K562 (cell line): ENCODE measurements around the gene PPIA. TPM values are rescaled to one million over a fixed set of nuclear protein-coding genes. Genes with fewer than 3 reads are reported as not detected.

ENCODE experiments used
- BCOR ChIP-seq: fragments of 450-650 bp; IDR thresholded peaks from 2 replicates; pipeline ENCODE4 v1.6.1; 2016
- CBFA2T3 ChIP-seq: fragments of 450-650 bp; IDR thresholded peaks from 2 replicates; pipeline ENCODE4 v1.6.1; 2017
- CXXC5 ChIP-seq: fragments of 250-450 bp; sonication (Bioruptor Pico); IDR thresholded peaks from 2 replicates; pipeline ENCODE4 v1.8.0; 2022; ENCODE audit warnings: inconsistent platforms, mild to moderate bottlenecking, moderate library complexity
- ESRRA ChIP-seq: fragments of 450-650 bp; IDR thresholded peaks from 2 replicates; pipeline ENCODE4 v1.6.1; 2014; ENCODE audit warnings: low read depth, mild to moderate bottlenecking, moderate library complexity, borderline replicate concordance
- HDAC1 ChIP-seq, 2 experiments: fragments of 450-650 bp; IDR thresholded peaks; 2 replicates each; pipeline ENCODE4 v1.6.1; 2016 to 2017; ENCODE audit warnings: inconsistent platforms in 1 of 2, mild to moderate bottlenecking in 1 of 2, moderate library complexity in 1 of 2
- HLTF ChIP-seq: fragments of 450-650 bp; IDR thresholded peaks from 2 replicates; pipeline ENCODE4 v1.6.1; 2016
- LARP7 ChIP-seq: fragments of 450-650 bp; IDR thresholded peaks from 2 replicates; pipeline ENCODE4 v1.6.1; 2016
- NBN ChIP-seq: fragments of 450-650 bp; IDR thresholded peaks from 2 replicates; pipeline ENCODE4 v1.6.1; 2016; ENCODE audit warnings: low read depth, mild to moderate bottlenecking
- SMARCA5 ChIP-seq: fragments of 450-650 bp; IDR thresholded peaks from 2 replicates; pipeline ENCODE4 v1.6.1; 2016
- SNIP1 ChIP-seq: fragments of 450-650 bp; IDR thresholded peaks from 2 replicates; pipeline ENCODE4 v1.7.1; 2017; ENCODE audit warnings: low read depth, mild to moderate bottlenecking
- TRIM25 ChIP-seq: fragments of 450-650 bp; IDR thresholded peaks from 2 replicates; pipeline ENCODE4 v1.7.0; 2016; ENCODE audit warnings: borderline replicate concordance
- polyA plus RNA-seq, 8 experiments: library from polyadenylated mRNA; depleted of rRNA in 4 of 8; stranded (reverse) in 5 of 8; unstranded in 3 of 8; fragments of >200 nt; fragmentation: Nextera tagmentation in 2 of 8; fragmentation: Illumina TruSeq in 1 of 8; extraction: Ambion mirVana in 2 of 8; extraction: Trizol in 1 of 8; gene quantifications; 2 replicates each; pipeline versions ENCODE4 v1.2.1 to v1.2.3, GENCODE V29; 2011 to 2014; ENCODE audit warnings: inconsistent platforms in 1 of 8, missing spikeins in 1 of 8
- total RNA-seq, 7 experiments: library from RNA; depleted of rRNA in 6 of 7; stranded (reverse); fragments of >200 nt in 6 of 7; fragmentation: Illumina TruSeq in 2 of 7; extraction: Trizol in 2 of 7; gene quantifications; 2 replicates each; pipeline versions ENCODE4 v1.2.1 to v1.2.3, GENCODE V29; 2011 to 2021; ENCODE audit warnings: low replicate concordance in 1 of 7
- TF ChIP-seq, protein P1 (sequence below), 2 experiments: fragments of 450-650 bp; IDR thresholded peaks; 2 replicates each; pipeline ENCODE4 v1.6.1; 2018; ENCODE audit warnings: mild to moderate bottlenecking in 2 of 2, low read depth in 1 of 2; ENCODE audit not compliant: partially characterized antibody in 2 of 2

PPIA gene
- total and polyA plus RNA-seq, 9 of the 15 experiments (the other 6 are each of a cell fraction or from before 2014, with no cell fraction given): 2,583 to 7,504 (median 3,973) TPM

DNA sequence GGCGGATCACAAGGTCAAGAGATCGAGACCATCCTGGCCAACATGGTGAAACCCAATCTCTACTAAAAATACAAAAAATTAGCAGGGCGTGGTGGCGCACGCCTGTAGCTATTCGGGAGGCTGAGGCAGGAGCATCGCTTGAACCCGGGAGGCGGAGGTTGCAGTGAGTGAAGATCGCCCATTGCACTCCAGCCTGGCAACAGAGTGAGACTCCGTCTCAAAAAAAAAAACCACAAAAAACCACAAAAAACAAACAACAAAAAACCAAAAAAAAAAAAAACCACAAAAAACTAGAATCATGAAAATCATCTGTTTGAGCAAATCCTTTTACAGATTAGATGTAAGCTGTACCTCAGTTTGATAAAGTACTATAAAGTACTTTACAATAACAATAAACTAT is 49.9 kb downstream of the PPIA start (continued):
- TF ChIP-seq, protein P1, sequence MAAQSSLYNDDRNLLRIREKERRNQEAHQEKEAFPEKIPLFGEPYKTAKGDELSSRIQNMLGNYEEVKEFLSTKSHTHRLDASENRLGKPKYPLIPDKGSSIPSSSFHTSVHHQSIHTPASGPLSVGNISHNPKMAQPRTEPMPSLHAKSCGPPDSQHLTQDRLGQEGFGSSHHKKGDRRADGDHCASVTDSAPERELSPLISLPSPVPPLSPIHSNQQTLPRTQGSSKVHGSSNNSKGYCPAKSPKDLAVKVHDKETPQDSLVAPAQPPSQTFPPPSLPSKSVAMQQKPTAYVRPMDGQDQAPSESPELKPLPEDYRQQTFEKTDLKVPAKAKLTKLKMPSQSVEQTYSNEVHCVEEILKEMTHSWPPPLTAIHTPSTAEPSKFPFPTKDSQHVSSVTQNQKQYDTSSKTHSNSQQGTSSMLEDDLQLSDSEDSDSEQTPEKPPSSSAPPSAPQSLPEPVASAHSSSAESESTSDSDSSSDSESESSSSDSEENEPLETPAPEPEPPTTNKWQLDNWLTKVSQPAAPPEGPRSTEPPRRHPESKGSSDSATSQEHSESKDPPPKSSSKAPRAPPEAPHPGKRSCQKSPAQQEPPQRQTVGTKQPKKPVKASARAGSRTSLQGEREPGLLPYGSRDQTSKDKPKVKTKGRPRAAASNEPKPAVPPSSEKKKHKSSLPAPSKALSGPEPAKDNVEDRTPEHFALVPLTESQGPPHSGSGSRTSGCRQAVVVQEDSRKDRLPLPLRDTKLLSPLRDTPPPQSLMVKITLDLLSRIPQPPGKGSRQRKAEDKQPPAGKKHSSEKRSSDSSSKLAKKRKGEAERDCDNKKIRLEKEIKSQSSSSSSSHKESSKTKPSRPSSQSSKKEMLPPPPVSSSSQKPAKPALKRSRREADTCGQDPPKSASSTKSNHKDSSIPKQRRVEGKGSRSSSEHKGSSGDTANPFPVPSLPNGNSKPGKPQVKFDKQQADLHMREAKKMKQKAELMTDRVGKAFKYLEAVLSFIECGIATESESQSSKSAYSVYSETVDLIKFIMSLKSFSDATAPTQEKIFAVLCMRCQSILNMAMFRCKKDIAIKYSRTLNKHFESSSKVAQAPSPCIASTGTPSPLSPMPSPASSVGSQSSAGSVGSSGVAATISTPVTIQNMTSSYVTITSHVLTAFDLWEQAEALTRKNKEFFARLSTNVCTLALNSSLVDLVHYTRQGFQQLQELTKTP (IDR thresholded peaks at IDR 0.05; ENCODE audit: low read depth in 1 of 2, partially characterized antibody in 2 of 2): peak in 1 of 2 experiments; percentile 14
- TF ChIP-seq LARP7 (0 out of 2 replicates have a peak, but pooled peaks have one; percentile 19), HLTF (peak; percentile 91), TRIM25 (0 out of 2 replicates have a peak, but pooled peaks have one; percentile 53), SNIP1 (0 out of 2 replicates have a peak, but pooled peaks have one; percentile 33), HDAC1 (IDR thresholded peaks at IDR 0.05) (peak in 1 of 2 experiments; percentile 21; a peak in 2 of 4 replicates), CXXC5 (CRISPR knock-in tag) (0 out of 2 replicates have a peak, but pooled peaks have one; percentile 28), SMARCA5 (0 out of 2 replicates have a peak, but pooled peaks have one; percentile 15), ESRRA (0 out of 2 replicates have a peak, but pooled peaks have one; percentile 27), NBN (peak; percentile 23; the same call in 1 of the 2 replicates), CBFA2T3 (peak; percentile 9; the same call in 1 of the 2 replicates), BCOR (peak; percentile 58)
- TF ChIP-seq, all 486 proteins: peak for 19; not testable (repeated sequence) for 467
